Measurements from ENCODE around the gene JMJD4.

JMJD4 gene

GRCh38 chr1:227749916-227750710 is 15.0 kb upstream of the JMJD4 start:
- Histone ChIP-seq H3K4me1 (ENCODE audit: low read depth, poor library complexity, severe bottlenecking) (no peaks in the 10 kb centered on the region), H3K4me3 (IDR thresholded peaks at IDR 0.05; ENCODE audit: insufficient read depth, low read depth, low read length) (no peak overlapping the region), H3K79me2 (ENCODE audit: insufficient read depth, low read depth) (peaks cover 13% of the 10 kb centered on the region; the same call in 1 of the 2 replicates), H3K27me3 (ENCODE audit: insufficient read depth, low read depth) (no peaks in the 10 kb centered on the region), H4K20me1 (ENCODE audit: insufficient read depth) (no peaks in the 10 kb centered on the region), H3K4me2 (no peak overlapping the region), H3K27ac (no peak overlapping the region), H3K9ac (no peak overlapping the region), H2AFZ (ENCODE audit: low read depth) (no peak overlapping the region), H3K36me3 (ENCODE audit: insufficient read depth) (0 out of 2 replicates have a peak, but pooled peaks cover 3% of the 10 kb centered on the region)
- TF ChIP-seq CTCF (conservative IDR thresholded peaks at IDR 0.05; ENCODE audit: low read depth, low read length), result no peak

GRCh38 chr1:227749225-227749624 is 14.1 kb upstream of the JMJD4 start:
- no peak overlapping the region for H3K27ac ChIP-seq
- no peaks in the 10 kb centered on the region for H3K4me1 ChIP-seq (ENCODE audit: low read depth, poor library complexity, severe bottlenecking)
- H3K27me3 ChIP-seq (ENCODE audit: insufficient read depth, low read depth), result no peaks in the 10 kb centered on the region
- H4K20me1 ChIP-seq (ENCODE audit: insufficient read depth), result no peaks in the 10 kb centered on the region
- H3K4me3 ChIP-seq (IDR thresholded peaks at IDR 0.05; ENCODE audit: insufficient read depth, low read depth, low read length), result no peak overlapping the region
- no peak overlapping the region for H3K4me2 ChIP-seq
- no peak overlapping the region for H3K9ac ChIP-seq
- no peak overlapping the region for H2AFZ ChIP-seq (ENCODE audit: low read depth)
- H3K79me2 ChIP-seq (ENCODE audit: insufficient read depth, low read depth), result peaks cover 13% of the 10 kb centered on the region; the same call in 1 of the 2 replicates
- no peak for TF ChIP-seq CTCF (conservative IDR thresholded peaks at IDR 0.05; ENCODE audit: low read depth, low read length)
- 0 out of 2 replicates have a peak, but pooled peaks cover 3% of the 10 kb centered on the region for H3K36me3 ChIP-seq (ENCODE audit: insufficient read depth)

GRCh38 chr1:227748496-227749182 is 13.5 kb upstream of the JMJD4 start:
- no peak overlapping the region for H2AFZ ChIP-seq (ENCODE audit: low read depth)
- H3K4me1 ChIP-seq (ENCODE audit: low read depth, poor library complexity, severe bottlenecking), result no peaks in the 10 kb centered on the region
- H3K4me3 ChIP-seq (IDR thresholded peaks at IDR 0.05; ENCODE audit: insufficient read depth, low read depth, low read length), result no peak overlapping the region
- no peaks in the 10 kb centered on the region for H3K27me3 ChIP-seq (ENCODE audit: insufficient read depth, low read depth)
- no peak overlapping the region for H3K4me2 ChIP-seq
- peaks cover 13% of the 10 kb centered on the region; the same call in 1 of the 2 replicates for H3K79me2 ChIP-seq (ENCODE audit: insufficient read depth, low read depth)
- no peak overlapping the region for H3K27ac ChIP-seq
- TF ChIP-seq CTCF (conservative IDR thresholded peaks at IDR 0.05; ENCODE audit: low read depth, low read length), result no peak
- H3K36me3 ChIP-seq (ENCODE audit: insufficient read depth), result 0 out of 2 replicates have a peak, but pooled peaks cover 3% of the 10 kb centered on the region
- H3K9ac ChIP-seq, result no peak overlapping the region
- no peaks in the 10 kb centered on the region for H4K20me1 ChIP-seq (ENCODE audit: insufficient read depth)

GRCh38 chr1:227747948-227748495 is 12.9 kb upstream of the JMJD4 start:
- no peak for TF ChIP-seq CTCF (conservative IDR thresholded peaks at IDR 0.05; ENCODE audit: low read depth, low read length)
- H4K20me1 ChIP-seq (ENCODE audit: insufficient read depth), result no peaks in the 10 kb centered on the region
- peaks cover 14% of the 10 kb centered on the region; the same call in 1 of the 2 replicates for H3K79me2 ChIP-seq (ENCODE audit: insufficient read depth, low read depth)
- no peak overlapping the region for H3K4me3 ChIP-seq (IDR thresholded peaks at IDR 0.05; ENCODE audit: insufficient read depth, low read depth, low read length)
- H3K9ac ChIP-seq, result no peak overlapping the region
- no peaks in the 10 kb centered on the region for H3K27me3 ChIP-seq (ENCODE audit: insufficient read depth, low read depth)
- 0 out of 2 replicates have a peak, but pooled peaks cover 3% of the 10 kb centered on the region for H3K36me3 ChIP-seq (ENCODE audit: insufficient read depth)
- H3K4me1 ChIP-seq (ENCODE audit: low read depth, poor library complexity, severe bottlenecking), result no peaks in the 10 kb centered on the region
- no peak overlapping the region for H3K27ac ChIP-seq
- H3K4me2 ChIP-seq, result no peak overlapping the region
- H2AFZ ChIP-seq (ENCODE audit: low read depth), result no peak overlapping the region
